H1 (cell line): ENCODE results near the gene APH1B. TPM values are rescaled to one million over a fixed set of nuclear protein-coding genes. Genes with fewer than 3 reads are reported as not detected.

Experiments used
- CTCF ChIA-PET: fragments of 300-600 bp; sonication (Branson Sonifier 250); formaldehyde crosslinking; loops from one replicate; lab custom pipeline; 2021; ENCODE audit not compliant: partially characterized antibody; lab: Charles Lee
- POLR2A ChIA-PET: fragments of 300-600 bp; sonication (Branson Sonifier 250); formaldehyde crosslinking; loops from one replicate; lab custom pipeline; 2021; ENCODE audit warnings: inconsistent platforms; ENCODE audit not compliant: partially characterized antibody; lab: Charles Lee
- DNase-seq, 2 experiments: peaks; one replicate each; pipeline versions ENCODE4 v3.0.0 to v3.0.0-alpha.2; 2010 to 2022; ENCODE audit warnings: low spot score in 2 of 2, low read depth in 1 of 2, mixed read lengths in 1 of 2
- FAIRE-seq: peaks from 2 replicates; lab custom pipeline; 2011; peaks lifted over from hg19 to GRCh38; lab: Jason Lieb, UNC
- H2AFZ ChIP-seq: 2 replicates; pipeline ENCODE4 v1.8.1; 2012; ENCODE audit warnings: low read length, inconsistent platforms
- H2AK5ac ChIP-seq: 2 replicates; pipeline ENCODE4 v1.6.1; 2013; ENCODE audit warnings: low read depth, low read length
- H2BK120ac ChIP-seq: replicated peaks from 2 replicates; pipeline ENCODE3; 2013; ENCODE audit warnings: low read depth, low read length, inconsistent platforms
- H2BK12ac ChIP-seq: 2 replicates; pipeline ENCODE4 v1.6.1; 2013; ENCODE audit warnings: low read depth, low read length
- H2BK15ac ChIP-seq: 2 replicates; pipeline ENCODE4 v1.6.1; 2013; ENCODE audit warnings: low read length
- H2BK20ac ChIP-seq: 2 replicates; pipeline ENCODE4 v1.6.1; 2013; ENCODE audit warnings: low read length
- H2BK5ac ChIP-seq: 2 replicates; pipeline ENCODE4 v1.6.1; 2013; ENCODE audit warnings: low read depth, low read length
- H3K14ac ChIP-seq: 2 replicates; pipeline ENCODE4 v1.6.1; 2013; ENCODE audit warnings: inconsistent platforms; ENCODE audit not compliant: insufficient read length
- H3K18ac ChIP-seq: 2 replicates; pipeline ENCODE4 v1.6.1; 2013; ENCODE audit warnings: low read length; ENCODE audit errors: extremely low read depth
- H3K23ac ChIP-seq: 2 replicates; pipeline ENCODE4 v1.6.1; 2013; ENCODE audit warnings: inconsistent platforms; ENCODE audit not compliant: insufficient read length
- H3K23me2 ChIP-seq: 2 replicates; pipeline ENCODE4 v1.6.1; 2013; ENCODE audit warnings: low read depth, low read length
- H3K27ac ChIP-seq: 2 replicates; pipeline ENCODE4 v1.6.1; 2011; ENCODE audit warnings: low read depth, low read length, inconsistent platforms
- H3K27me3 ChIP-seq, 4 experiments: replicated peaks in 1 of 4; 1 replicate in 1 of 4; 2 replicates in 3 of 4; pipeline versions ENCODE4 v1.6.1 to v1.8.1; 2011 to 2013; ENCODE audit warnings: low read length in 3 of 4, mild to moderate bottlenecking in 3 of 4, inconsistent platforms in 2 of 4, mixed read lengths in 2 of 4, moderate library complexity in 1 of 4; ENCODE audit not compliant: control insufficient read depth in 3 of 4, insufficient read depth in 3 of 4; ENCODE audit errors: extremely low read depth in 1 of 4
- H3K36me3 ChIP-seq, 4 experiments: 2 replicates each; pipeline versions ENCODE4 v1.6.1 to v1.8.1; 2011 to 2013; ENCODE audit warnings: mild to moderate bottlenecking in 4 of 4, low read length in 3 of 4, moderate library complexity in 2 of 4, control low read depth in 1 of 4, inconsistent platforms in 1 of 4; ENCODE audit not compliant: insufficient read depth in 4 of 4, control insufficient read depth in 2 of 4
- H3K4ac ChIP-seq: replicated peaks from 2 replicates; pipeline ENCODE3; 2013; ENCODE audit warnings: low read length, low read depth, mixed read lengths, inconsistent platforms; ENCODE audit not compliant: insufficient read length
- H3K4me1 ChIP-seq, 4 experiments: replicated peaks in 1 of 4; 1 replicate in 1 of 4; 2 replicates in 3 of 4; pipeline versions ENCODE4 v1.6.1 to v1.8.1; 2011 to 2013; ENCODE audit warnings: low read length in 3 of 4, inconsistent platforms in 2 of 4, mixed read lengths in 1 of 4; ENCODE audit not compliant: insufficient read depth in 4 of 4, control insufficient read depth in 3 of 4
- H3K4me2 ChIP-seq, 2 experiments: 2 replicates each; pipeline versions ENCODE4 v1.6.1 to v1.8.1; 2011 to 2013; ENCODE audit warnings: low read depth in 2 of 2, low read length in 2 of 2, control low read depth in 1 of 2, inconsistent platforms in 1 of 2, mild to moderate bottlenecking in 1 of 2; ENCODE audit not compliant: insufficient read depth in 1 of 2
- H3K4me3 ChIP-seq, 4 experiments: fragments of 200-600, 300-600 bp in 1 of 4; sonication (generic), shearing (Covaris generic), sonication (Bioruptor Twin) in 1 of 4; 2 replicates each; pipeline versions ENCODE4 v1.5.1 to v1.8.1; 2011 to 2016; ENCODE audit warnings: low read length in 4 of 4, low read depth in 3 of 4, control low read depth in 2 of 4, inconsistent platforms in 2 of 4, mild to moderate bottlenecking in 2 of 4, mixed read lengths in 1 of 4, moderate library complexity in 1 of 4; ENCODE audit not compliant: insufficient read depth in 2 of 4; ENCODE audit errors: extremely low read depth in 1 of 4
- H3K56ac ChIP-seq: replicated peaks from 2 replicates; pipeline ENCODE3; 2013; ENCODE audit warnings: low read depth, mild to moderate bottlenecking, mixed read lengths, low read length, inconsistent platforms; ENCODE audit not compliant: insufficient read length
- H3K79me1 ChIP-seq: 2 replicates; pipeline ENCODE4 v1.6.1; 2013; ENCODE audit warnings: low read depth, low read length, control low read depth
- H3K79me2 ChIP-seq, 2 experiments: 2 replicates each; pipeline versions ENCODE4 v1.6.1 to v1.8.1; 2012 to 2013; ENCODE audit warnings: low read length in 2 of 2, mild to moderate bottlenecking in 2 of 2, inconsistent platforms in 1 of 2; ENCODE audit not compliant: insufficient read depth in 2 of 2, control insufficient read depth in 1 of 2
- H3K9ac ChIP-seq, 4 experiments: replicated peaks in 1 of 4; 1 replicate in 1 of 4; 2 replicates in 3 of 4; pipeline versions ENCODE4 v1.6.1 to v1.8.1; 2011 to 2013; ENCODE audit warnings: low read depth in 3 of 4, low read length in 3 of 4, control low read depth in 2 of 4, mild to moderate bottlenecking in 2 of 4, moderate library complexity in 2 of 4, inconsistent platforms in 1 of 4; ENCODE audit errors: extremely low read depth in 1 of 4
- H3K9me3 ChIP-seq, 2 experiments: 2 replicates each; pipeline versions ENCODE4 v1.6.1 to v1.8.1; 2012 to 2013; ENCODE audit warnings: mild to moderate bottlenecking in 2 of 2, moderate library complexity in 2 of 2, control low read depth in 1 of 2, inconsistent platforms in 1 of 2, low read depth in 1 of 2, low read length in 1 of 2, mixed read lengths in 1 of 2; ENCODE audit not compliant: insufficient read depth in 2 of 2
- H4K20me1 ChIP-seq, 2 experiments: replicated peaks in 1 of 2; 2 replicates each; pipeline versions ENCODE3 to v1.8.1; 2011 to 2013; ENCODE audit warnings: inconsistent platforms in 2 of 2, low read length in 2 of 2, mild to moderate bottlenecking in 1 of 2; ENCODE audit not compliant: insufficient read depth in 2 of 2, control insufficient read depth in 1 of 2
- H4K5ac ChIP-seq: 2 replicates; pipeline ENCODE4 v1.6.1; 2013; ENCODE audit warnings: low read length, low read depth, mixed read lengths, inconsistent platforms; ENCODE audit not compliant: insufficient read length
- H4K8ac ChIP-seq: 2 replicates; pipeline ENCODE4 v1.8.0; 2013; ENCODE audit warnings: mild to moderate bottlenecking, moderate library complexity, low read length, inconsistent platforms; ENCODE audit not compliant: insufficient read depth; ENCODE audit errors: extremely low read depth
- H4K91ac ChIP-seq: replicated peaks from 2 replicates; pipeline ENCODE3; 2013; ENCODE audit warnings: low read length, mixed read lengths, inconsistent platforms; ENCODE audit not compliant: insufficient read length
- ASH2L ChIP-seq: fragments of 200-600, 300-600 bp; sonication (generic); IDR thresholded peaks from one replicate; pipeline ENCODE4 v1.7.1; 2017; ENCODE audit warnings: low read length
- BACH1 ChIP-seq: IDR thresholded peaks from 2 replicates; pipeline ENCODE4 v1.6.1; 2012; ENCODE audit warnings: low read length, improper control_type of control experiment
- BCL11A ChIP-seq, 2 experiments: IDR thresholded peaks; one replicate each; pipeline ENCODE4 v1.6.1; 2011; ENCODE audit warnings: low read depth in 2 of 2, low read length in 2 of 2, mild to moderate bottlenecking in 2 of 2
- CBX8 ChIP-seq: fragments of 300-800, 300-1000 bp; sonication (generic); IDR thresholded peaks from 2 replicates; pipeline ENCODE4 v1.7.1; 2016; ENCODE audit warnings: low read depth, low read length, borderline replicate concordance
- JUND ChIP-seq: IDR thresholded peaks from 2 replicates; pipeline ENCODE4 v1.6.1; 2011; ENCODE audit warnings: mild to moderate bottlenecking, improper control_type of control experiment, low read length
- PHF8 ChIP-seq: fragments of 200-600 bp; sonication (generic); conservative IDR thresholded peaks from 2 replicates; pipeline ENCODE4 v1.7.1; 2012; ENCODE audit warnings: low read depth, mild to moderate bottlenecking, inconsistent platforms, low read length, moderate library complexity
- POLR2AphosphoS5 ChIP-seq: IDR thresholded peaks from 2 replicates; pipeline ENCODE4 v1.6.1; 2011; ENCODE audit warnings: low read depth, low read length
- RBBP5 ChIP-seq: IDR thresholded peaks from 2 replicates; pipeline ENCODE4 v1.7.1; 2012; ENCODE audit warnings: low read depth, mild to moderate bottlenecking, inconsistent platforms, low read length, moderate library complexity, borderline replicate concordance
- RXRA ChIP-seq: IDR thresholded peaks from 2 replicates; pipeline ENCODE4 v1.6.1; 2011; ENCODE audit warnings: low read depth, mild to moderate bottlenecking, low read length, moderate library complexity; ENCODE audit not compliant: insufficient read depth
- TAF1 ChIP-seq: IDR thresholded peaks from 2 replicates; pipeline ENCODE4 v1.6.1; 2011; ENCODE audit warnings: mild to moderate bottlenecking, low read depth, low read length
- TCF12 ChIP-seq: IDR thresholded peaks from 2 replicates; pipeline ENCODE4 v1.6.1; 2011; ENCODE audit warnings: low read depth, mild to moderate bottlenecking, low read length
- WGBS, 2 experiments: shearing (Covaris generic) in 1 of 2; methylation state at CpG; one replicate each; pipeline versions ENCODE4 v1.1.6 to v1.1.7; 2013 to 2015; ENCODE audit warnings: low lambda C conversion rate in 2 of 2, mixed read lengths in 2 of 2, inconsistent platforms in 1 of 2, low coverage in 1 of 2, missing lambda C conversion rate in 1 of 2; ENCODE audit not compliant: insufficient replicate concordance in 2 of 2, insufficient coverage in 1 of 2, insufficient read length in 1 of 2; ENCODE audit errors: extremely low coverage in 1 of 2, missing lambda C conversion rate in 1 of 2; 5-methylcytosine and 5-hydroxymethylcytosine counted together
- polyA plus RNA-seq, 7 experiments: library from polyadenylated mRNA; depleted of rRNA in 3 of 7; stranded (reverse) in 5 of 7; unstranded in 2 of 7; fragments of >200 nt in 5 of 7; fragments of 200-250 nt in 2 of 7; gene quantifications; 1 replicate in 5 of 7; 2 replicates in 1 of 7; 4 replicates in 1 of 7; pipeline versions ENCODE4 v1.2.1 to v1.2.3, GENCODE V29; 2011 to 2013; ENCODE audit warnings: missing spikeins in 2 of 7, mixed read lengths in 2 of 7
- total RNA-seq: library from RNA; stranded (reverse); fragmentation: NEBNext Ultra II Directional; extraction: Animal tissue kit (Norgen Biotek cat#: 25700); gene quantifications from 2 replicates; pipeline ENCODE4 v1.2.1, GENCODE V29; 2021
- TF ChIP-seq, protein P1 (sequence below): IDR thresholded peaks from 2 replicates; pipeline ENCODE4 v1.6.1; 2011; ENCODE audit warnings: low read depth, mild to moderate bottlenecking, low read length; ENCODE audit not compliant: insufficient read depth
- TF ChIP-seq, protein P2 (sequence below): IDR thresholded peaks from 2 replicates; pipeline ENCODE4 v1.6.1; 2012; ENCODE audit warnings: inconsistent platforms

Gene APH1B
- total and polyA plus RNA-seq, 2 of the 8 experiments (the other 6 are each of a cell fraction or from before 2014, with no cell fraction given): 11.5 to 22.9 TPM

DNA sequence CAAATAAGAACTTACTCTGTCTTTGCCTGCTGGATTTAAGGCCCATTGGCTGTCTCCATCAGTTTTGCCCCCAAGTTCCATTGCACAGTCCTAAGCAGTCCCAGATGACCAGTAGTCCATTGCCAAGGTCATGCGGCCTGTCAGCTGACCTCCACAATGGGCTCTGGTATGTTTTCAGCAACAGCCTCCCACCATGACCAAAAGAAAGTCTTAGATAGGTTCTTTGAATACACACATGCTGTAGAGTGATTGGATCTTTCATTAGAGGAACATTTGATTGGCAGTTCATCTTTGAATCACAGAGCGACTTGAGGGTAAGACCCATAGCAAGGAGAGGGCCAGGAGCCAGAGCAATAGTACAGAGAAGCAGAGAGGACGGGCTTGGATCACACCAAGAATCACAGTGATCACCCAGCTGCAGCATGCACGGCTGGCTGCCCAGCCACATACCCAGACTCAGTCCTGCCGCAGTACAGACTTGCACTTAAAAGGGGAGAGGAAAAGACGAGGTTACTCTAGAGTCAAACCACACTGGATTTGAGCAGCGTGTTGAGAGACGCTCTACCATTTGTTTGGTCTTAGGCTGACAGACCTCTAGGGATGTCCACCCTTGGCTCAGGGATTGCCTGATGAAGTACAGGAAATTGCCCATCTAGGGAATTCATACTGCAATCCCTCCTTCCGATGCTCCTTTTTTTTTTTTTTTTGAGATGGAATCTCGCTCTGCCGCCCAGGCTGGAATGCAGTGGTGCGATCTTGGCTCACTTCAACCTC, 50.4 kb downstream of the APH1B start:
- Histone ChIP-seq H3K27ac (no peak overlapping the region), H2BK20ac (0 out of 2 replicates have a peak overlapping the region, but pooled peaks have one; percentile 25), H2BK12ac (no peak overlapping the region), H3K23ac (peak overlapping the region; percentile 55), H3K36me3 (no peaks in the 10 kb centered on the region), H2BK5ac (no peak overlapping the region), H3K79me2 (no peaks in the 10 kb centered on the region), H3K4me2 (no peak overlapping the region), H3K9ac (no peak overlapping the region), H3K56ac (no peak overlapping the region), H3K79me1 (no peaks in the 10 kb centered on the region), H3K27me3 (no peaks in the 10 kb centered on the region), H2AFZ (no peak overlapping the region), H3K9me3 (no peaks in the 10 kb centered on the region), H2BK120ac (no peak overlapping the region), H4K91ac (no peak overlapping the region), H2BK15ac (no peak overlapping the region), H3K14ac (no peak overlapping the region), H4K20me1 (no peaks in the 10 kb centered on the region), H4K8ac (no peak overlapping the region), H3K4me3 (no peak overlapping the region), H2AK5ac (no peak overlapping the region), H3K4me1 (peaks cover 0 to 7% (median under 1%) of the 10 kb centered on the region in 4 experiments; a peak in 4 of 7 replicates), H3K4ac (no peak overlapping the region), H4K5ac (no peak overlapping the region), H3K23me2 (no peaks in the 10 kb centered on the region), H3K18ac (no peak overlapping the region)
- no peak for TF ChIP-seq RXRA
- no peak for TF ChIP-seq PHF8
- no peak for TF ChIP-seq ASH2L
- TF ChIP-seq, protein P1, sequence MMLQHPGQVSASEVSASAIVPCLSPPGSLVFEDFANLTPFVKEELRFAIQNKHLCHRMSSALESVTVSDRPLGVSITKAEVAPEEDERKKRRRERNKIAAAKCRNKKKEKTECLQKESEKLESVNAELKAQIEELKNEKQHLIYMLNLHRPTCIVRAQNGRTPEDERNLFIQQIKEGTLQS: no peak
- TF ChIP-seq JUND: no peak
- TF ChIP-seq TCF12: no peak
- no peak for TF ChIP-seq BACH1
- TF ChIP-seq TAF1: no peak
- no peak for TF ChIP-seq BCL11A (IDR thresholded peaks at IDR 0.05; ENCODE audit: low read depth in 2 of 2, low read length in 2 of 2)
- TF ChIP-seq RBBP5: no peak
- no peak for TF ChIP-seq POLR2AphosphoS5
- TF ChIP-seq, protein P2, sequence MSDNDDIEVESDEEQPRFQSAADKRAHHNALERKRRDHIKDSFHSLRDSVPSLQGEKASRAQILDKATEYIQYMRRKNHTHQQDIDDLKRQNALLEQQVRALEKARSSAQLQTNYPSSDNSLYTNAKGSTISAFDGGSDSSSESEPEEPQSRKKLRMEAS: no peak
- no peak for TF ChIP-seq CBX8
- FAIRE-seq (no peak), DNase-seq (no peak)
- 93% methylated on average over 10 of the region's 12 CpGs; no CpG with 5 or more reads in 1 of the 2 experiments for WGBS, 2 experiments
- ChIA-PET POLR2A (interaction anchor here (0.7 to 1.3 kb wide), 2 partner anchors 12 to 138 kb away, joined by 3 read pairs; partner anchors contain the start of gene RAB8B), CTCF (no interaction called here)
